HG03045 (cell line): ENCODE measurements around the gene LRIT3.

Experiments used
- ATAC-seq: cut with Tn5 transposase; IDR thresholded peaks from one replicate; pipeline ENCODE4 v1.9.1; 2021; ENCODE audit warnings: mild to moderate bottlenecking, moderate library complexity; ENCODE audit not compliant: unreplicated experiment

LRIT3 gene

GRCh38 chr4:109847896-109848442, at the start of gene LRIT3:
Gene LRIT3, plus strand, starts transcription at chr4:109848107. Its CDS starts 95 bp downstream, at chr4:109848202.
- no peak for ATAC-seq

GRCh38 chr4:109798866-109799265, 49.0 kb upstream of the LRIT3 start:
- ATAC-seq, result no peak

- ATAC-seq, result no peak
Measured at GRCh38 chr4:109801099-109801789, 46.7 kb upstream of the LRIT3 start.

- ATAC-seq, result no peak
Measured at GRCh38 chr4:109801895-109802319, 46.0 kb upstream of the LRIT3 start, which contains the start of gene CFI. Gene CFI, minus strand, starts transcription at chr4:109801999. Its CDS starts 28 bp downstream, at chr4:109801971.

- ATAC-seq, result no peak
Measured at GRCh38 chr4:109803924-109804571, 43.9 kb upstream of the LRIT3 start.

- ATAC-seq, result no peak
Measured at GRCh38 chr4:109809655-109810054, 38.3 kb upstream of the LRIT3 start.

- no peak for ATAC-seq
Measured at GRCh38 chr4:109810552-109811387, 37.1 kb upstream of the LRIT3 start.

DNA sequence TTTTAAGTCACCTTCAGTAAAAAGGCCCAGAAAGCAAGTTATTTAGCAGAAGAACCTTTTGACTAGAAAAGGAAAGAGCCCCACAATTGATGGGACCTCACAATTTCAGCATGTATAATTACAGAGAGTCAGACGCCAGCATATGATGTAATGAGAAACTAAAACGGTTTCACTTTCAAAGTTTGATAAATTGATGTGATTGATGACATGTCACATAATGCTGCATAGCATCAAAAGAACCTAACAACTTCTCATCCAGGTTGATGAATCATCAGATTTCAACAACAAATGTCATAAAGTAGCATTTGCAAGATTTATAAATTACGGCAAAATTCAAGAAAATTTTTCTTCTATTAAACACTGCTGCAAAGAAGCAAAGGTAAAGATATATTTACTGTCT, 36.2 kb upstream of the LRIT3 start:
- ATAC-seq, result no peak

DNA sequence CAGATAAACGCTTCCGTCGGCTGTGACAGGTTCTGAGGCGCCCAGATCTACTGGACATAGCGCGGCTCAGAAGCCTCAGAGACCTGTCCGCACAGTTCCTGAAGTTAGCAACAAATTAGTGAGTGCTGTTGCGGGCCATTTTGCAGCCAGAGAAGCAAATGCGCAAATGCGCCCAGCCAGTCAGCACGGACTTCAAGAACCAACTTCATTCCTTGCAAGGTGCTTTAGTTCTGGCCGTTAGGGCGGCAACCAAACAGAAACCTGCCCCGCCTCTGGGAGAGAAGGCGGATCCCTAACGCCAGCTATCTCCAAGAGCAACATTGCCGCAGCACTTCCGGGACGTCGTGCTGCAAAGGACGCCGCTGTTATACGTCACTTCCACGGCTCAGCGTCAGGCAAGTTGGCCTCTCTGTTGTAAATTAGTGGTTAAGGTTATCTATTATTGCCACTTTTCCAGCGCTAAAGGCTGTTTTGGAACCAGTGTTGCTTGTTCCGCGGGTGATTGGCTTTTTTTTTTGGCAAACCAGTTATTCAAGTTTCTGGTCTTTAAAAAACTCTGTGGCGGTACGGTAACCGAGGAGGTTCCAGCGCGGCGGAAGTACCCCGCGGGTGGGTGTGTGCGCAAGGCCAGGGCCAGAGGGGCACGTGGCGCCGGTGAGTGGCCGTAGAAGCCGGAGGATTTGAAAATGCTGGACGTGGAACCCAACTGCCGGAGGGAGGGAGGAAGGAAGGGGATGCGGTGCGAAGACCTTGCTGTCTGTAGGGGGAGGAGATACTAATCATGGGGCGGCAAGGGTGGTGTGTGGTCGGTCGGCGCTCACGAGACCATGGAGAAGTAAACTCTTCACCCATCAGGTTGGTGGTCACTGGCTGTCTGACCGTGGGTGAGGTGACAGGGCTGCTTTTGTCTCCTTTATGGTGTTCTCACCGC, 32.5 kb upstream of the LRIT3 start, which contains the start of gene GAR1:
Gene GAR1, plus strand, starts transcription at position 612 of the 931 bp plus-strand sequence. CDS start 403 bp downstream, outside the sequence.
- ATAC-seq, result peak; percentile 100

DNA sequence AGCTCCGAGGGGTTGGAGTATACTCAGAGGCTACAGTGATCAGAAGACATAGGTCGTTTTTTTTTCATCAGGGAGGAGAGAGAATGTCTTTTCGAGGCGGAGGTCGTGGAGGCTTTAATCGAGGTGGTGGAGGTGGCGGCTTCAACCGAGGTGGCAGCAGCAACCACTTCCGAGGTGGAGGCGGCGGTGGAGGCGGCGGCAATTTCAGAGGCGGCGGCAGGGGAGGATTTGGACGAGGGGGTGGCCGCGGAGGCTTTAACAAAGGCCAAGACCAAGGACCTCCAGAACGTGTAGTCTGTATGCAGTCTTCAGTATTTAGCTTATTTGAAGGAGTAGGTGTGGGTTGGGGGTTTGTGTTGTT, 31.8 kb upstream of the LRIT3 start:
- no peak for ATAC-seq

DNA sequence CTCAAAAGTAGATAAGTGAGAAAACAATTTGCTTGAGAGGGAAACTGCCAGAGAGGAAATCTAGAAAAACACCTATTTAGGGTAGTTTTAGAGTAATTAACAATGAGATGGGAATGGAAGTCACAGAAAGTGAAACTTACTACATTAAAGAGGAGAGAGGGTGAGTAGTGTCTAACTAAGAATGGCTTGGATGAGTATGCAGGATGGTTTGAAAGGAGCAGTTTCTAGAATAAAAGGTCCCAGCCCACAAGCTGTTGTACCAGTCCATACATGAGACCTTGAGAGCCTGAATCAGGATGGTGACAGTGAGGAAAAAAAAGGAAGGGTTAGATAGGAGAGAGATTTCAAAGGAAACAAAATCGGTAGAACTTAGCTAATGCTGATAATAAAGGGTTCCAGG, 31.0 kb upstream of the LRIT3 start:
- ATAC-seq, result no peak

DNA sequence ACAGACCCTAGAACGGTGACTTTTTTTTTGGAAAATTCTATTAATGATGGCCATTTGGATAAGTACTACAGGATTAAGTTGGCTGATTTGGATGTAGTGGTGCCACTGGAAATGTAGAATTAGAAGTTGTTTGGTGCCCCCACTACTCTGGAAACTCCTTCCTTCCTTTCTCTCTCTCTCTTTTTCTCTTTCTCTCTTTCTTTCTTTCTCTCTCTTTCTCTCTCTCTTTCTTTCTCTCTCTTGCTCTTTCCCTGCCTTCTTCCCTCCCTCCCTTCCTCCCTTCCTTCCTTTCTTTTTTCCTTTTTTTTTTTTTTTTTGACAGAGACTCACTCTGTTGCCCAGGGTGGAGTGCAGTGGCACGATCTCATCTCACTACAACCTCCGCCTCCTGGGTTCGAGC, 29.6 kb upstream of the LRIT3 start:
- no peak for ATAC-seq

GRCh38 chr4:109820563-109820962, 27.3 kb upstream of the LRIT3 start:
- no peak for ATAC-seq

DNA sequence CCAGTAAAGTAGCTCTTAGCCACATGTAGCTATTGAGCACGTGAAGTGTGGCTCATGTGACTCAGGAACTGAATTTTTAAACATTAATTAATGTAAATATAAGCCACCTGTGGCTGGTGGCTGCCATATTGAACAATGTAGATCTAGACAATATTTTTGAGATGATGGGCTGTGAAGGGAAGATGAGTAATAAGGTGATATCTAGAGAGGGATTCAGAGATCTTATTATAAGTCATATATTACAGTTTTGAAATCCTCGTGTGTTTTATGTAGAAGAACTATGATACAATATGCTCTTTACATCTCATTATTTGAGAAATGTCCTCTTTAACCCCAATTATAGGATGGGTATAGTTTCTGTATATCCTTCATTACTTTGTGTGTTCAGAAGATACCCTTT, 26.7 kb upstream of the LRIT3 start:
- ATAC-seq, result no peak

GRCh38 chr4:109826719-109827118, 21.2 kb upstream of the LRIT3 start:
- ATAC-seq, result no peak

- ATAC-seq, result no peak
Measured at GRCh38 chr4:109827672-109828071, 20.2 kb upstream of the LRIT3 start, which contains the start of gene RRH. Gene RRH, plus strand, starts transcription at chr4:109827972. Its CDS starts 56 bp downstream, at chr4:109828028.

GRCh38 chr4:109833756-109834155, 14.2 kb upstream of the LRIT3 start:
- ATAC-seq, result no peak

GRCh38 chr4:109836985-109837384, 10.9 kb upstream of the LRIT3 start:
- no peak for ATAC-seq

DNA sequence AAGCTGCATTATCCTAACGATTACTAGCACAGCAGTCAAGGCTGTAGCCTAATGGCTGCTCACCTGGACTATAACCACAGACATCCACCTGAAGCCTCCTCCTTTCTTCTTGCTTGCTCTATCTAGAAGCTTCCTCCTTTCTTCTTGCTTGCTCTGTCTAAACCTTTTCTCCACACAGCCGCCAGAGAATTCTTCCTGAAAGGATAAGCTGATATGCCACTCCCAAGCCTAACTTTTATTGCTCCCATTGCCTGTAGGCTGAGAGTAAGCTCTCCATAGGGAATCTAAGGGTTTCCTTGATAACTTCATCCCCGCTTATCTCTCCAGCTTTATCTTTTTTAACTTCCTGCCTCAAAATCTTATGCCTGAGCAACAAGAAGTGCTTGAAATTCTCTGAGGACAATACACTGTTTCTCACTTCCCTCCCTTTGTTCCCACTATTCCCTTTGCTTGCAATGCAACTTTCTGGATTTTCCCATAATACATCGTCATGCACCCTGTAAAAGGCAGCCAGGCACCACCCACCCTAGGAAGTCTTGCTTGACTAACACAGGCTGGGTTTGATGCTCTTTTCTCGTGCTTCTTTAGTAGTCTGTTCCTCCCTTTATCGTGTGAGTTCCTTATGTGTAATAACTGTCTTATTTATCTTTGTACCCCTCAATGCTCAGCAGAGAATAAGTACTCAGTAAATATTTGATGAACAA, 1.4 kb upstream of the LRIT3 start:
- no peak for ATAC-seq
